GM21526 (cell line): Measurements from ENCODE around the gene SLC25A34.

ENCODE experiments used
- ATAC-seq: cut with Tn5 transposase; IDR thresholded peaks from one replicate; pipeline ENCODE4 v1.9.1; 2021; ENCODE audit warnings: moderate library complexity; ENCODE audit not compliant: unreplicated experiment, low FRiP score

Gene SLC25A34

GRCh38 chr1:15731735-15732685 is 4.0 kb upstream of the SLC25A34 start:
- ATAC-seq, result no peak

GRCh38 chr1:15732686-15733081 is 3.4 kb upstream of the SLC25A34 start:
- no peak for ATAC-seq

GRCh38 chr1:15733218-15733725 is 2.8 kb upstream of the SLC25A34 start:
- no peak for ATAC-seq

GRCh38 chr1:15733726-15734226 is 2.3 kb upstream of the SLC25A34 start:
- no peak for ATAC-seq

GRCh38 chr1:15734296-15734695 is 1.8 kb upstream of the SLC25A34 start:
- ATAC-seq, result no peak

- ATAC-seq, result no peak
Measured at GRCh38 chr1:15734901-15735300, 1.2 kb upstream of the SLC25A34 start.

- ATAC-seq, result no peak
Measured at GRCh38 chr1:15735304-15736037, 587 bp upstream of the SLC25A34 start.

- ATAC-seq, result no peak
Measured at GRCh38 chr1:15736892-15737261, 819 bp downstream of the SLC25A34 start.

GRCh38 chr1:15737324-15738319 is 1.6 kb downstream of the SLC25A34 start:
- no peak for ATAC-seq

- no peak for ATAC-seq
Measured at GRCh38 chr1:15738416-15739113, 2.5 kb downstream of the SLC25A34 start.

- no peak for ATAC-seq
Measured at GRCh38 chr1:15739259-15739658, 3.2 kb downstream of the SLC25A34 start.

- no peak for ATAC-seq
Measured at GRCh38 chr1:15739745-15740144, 3.7 kb downstream of the SLC25A34 start.

GRCh38 chr1:15740924-15741850 is 5.1 kb downstream of the SLC25A34 start:
- peak; percentile 62 for ATAC-seq

- ATAC-seq, result no peak
Measured at GRCh38 chr1:15742339-15742801, 6.3 kb downstream of the SLC25A34 start, which contains the start of gene TMEM82. Gene TMEM82 (plus strand): TSS chr1:15742499. CDS start chr1:15742560, 61 bp downstream.

GRCh38 chr1:15744122-15744679 is 8.1 kb downstream of the SLC25A34 start:
- no peak for ATAC-seq

- ATAC-seq, result no peak
Measured at GRCh38 chr1:15747378-15747777, 11.3 kb downstream of the SLC25A34 start.

- no peak for ATAC-seq
Measured at GRCh38 chr1:15748264-15748663, 12.2 kb downstream of the SLC25A34 start.
